Mammary epithelial cell (primary cell): Measurements from ENCODE around the gene COL9A2.

Experiments
- EZH2 ChIP-seq: IDR thresholded peaks from 2 replicates; pipeline ENCODE4 v1.6.1; 2012; ENCODE audit warnings: low read length, inconsistent platforms, borderline replicate concordance
- TF ChIP-seq, protein P1 (sequence below), 2 donors: IDR thresholded peaks in 1 of 2; conservative IDR thresholded peaks in 1 of 2; 2 replicates each; pipeline ENCODE4 v1.5.1; 2011 to 2012; ENCODE audit warnings: inconsistent platforms in 2 of 2, low read length in 2 of 2, mild to moderate bottlenecking in 2 of 2, control low read depth in 1 of 2, low read depth in 1 of 2; ENCODE audit not compliant: insufficient read depth in 1 of 2; ENCODE audit errors: extremely low read depth in 1 of 2

DNA sequence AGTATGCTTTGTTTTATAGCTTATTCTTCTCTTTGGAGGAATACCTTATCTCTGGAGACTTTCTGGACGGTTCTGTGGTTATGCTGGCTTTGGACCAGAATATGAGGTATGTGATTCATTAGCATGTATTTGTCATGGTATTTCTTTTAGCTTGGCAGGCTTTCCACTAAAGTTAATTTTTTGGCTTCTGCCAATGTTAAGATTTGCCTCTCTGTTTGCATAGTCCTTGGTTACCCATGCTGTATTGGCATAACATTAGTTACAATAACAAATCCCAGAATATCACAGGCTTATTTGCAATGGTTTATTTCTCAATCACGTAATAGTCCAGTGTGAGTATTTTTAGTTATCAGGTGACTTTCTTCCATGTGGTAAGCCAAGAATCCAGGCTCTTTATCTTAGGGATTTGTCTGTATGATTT, 49.3 kb downstream of the COL9A2 start:
- TF ChIP-seq, protein P1, sequence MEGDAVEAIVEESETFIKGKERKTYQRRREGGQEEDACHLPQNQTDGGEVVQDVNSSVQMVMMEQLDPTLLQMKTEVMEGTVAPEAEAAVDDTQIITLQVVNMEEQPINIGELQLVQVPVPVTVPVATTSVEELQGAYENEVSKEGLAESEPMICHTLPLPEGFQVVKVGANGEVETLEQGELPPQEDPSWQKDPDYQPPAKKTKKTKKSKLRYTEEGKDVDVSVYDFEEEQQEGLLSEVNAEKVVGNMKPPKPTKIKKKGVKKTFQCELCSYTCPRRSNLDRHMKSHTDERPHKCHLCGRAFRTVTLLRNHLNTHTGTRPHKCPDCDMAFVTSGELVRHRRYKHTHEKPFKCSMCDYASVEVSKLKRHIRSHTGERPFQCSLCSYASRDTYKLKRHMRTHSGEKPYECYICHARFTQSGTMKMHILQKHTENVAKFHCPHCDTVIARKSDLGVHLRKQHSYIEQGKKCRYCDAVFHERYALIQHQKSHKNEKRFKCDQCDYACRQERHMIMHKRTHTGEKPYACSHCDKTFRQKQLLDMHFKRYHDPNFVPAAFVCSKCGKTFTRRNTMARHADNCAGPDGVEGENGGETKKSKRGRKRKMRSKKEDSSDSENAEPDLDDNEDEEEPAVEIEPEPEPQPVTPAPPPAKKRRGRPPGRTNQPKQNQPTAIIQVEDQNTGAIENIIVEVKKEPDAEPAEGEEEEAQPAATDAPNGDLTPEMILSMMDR (conservative IDR thresholded peaks at IDR 0.05 in 1 of 2, IDR thresholded peaks at IDR 0.05 in 1 of 2; ENCODE audit: extremely low read depth in 1 of 2, insufficient read depth in 1 of 2, low read depth in 1 of 2, low read length in 2 of 2): no peak
- TF ChIP-seq EZH2: no peak
